Cerebellar nuclear complex (tissue), 1 donor: ENCODE results near the gene OR2D2.
"Not testable (repeated sequence)": the region's sequence is repeated elsewhere in the genome, so short reads cannot be mapped to it uniquely, and the experiment has no call there.

Experiments
- DNase-seq, 2 experiments: peaks; one replicate each; lab custom pipeline; 2025; lab: John Stamatoyannopoulos, UW

OR2D2 gene

GRCh38 chr11:6876914-6877313, 15.4 kb downstream of the OR2D2 start:
- no peak for DNase-seq

- DNase-seq, result no peak
Observed at GRCh38 chr11:6876325-6876724, 16.0 kb downstream of the OR2D2 start, which contains the start of gene OR10A4. Gene OR10A4, plus strand, starts transcription at chr11:6876625. Its CDS starts 23 bp downstream, at chr11:6876648.

GRCh38 chr11:6875761-6876160, 16.5 kb downstream of the OR2D2 start:
- no peak for DNase-seq

- DNase-seq, result no peak
Observed at GRCh38 chr11:6871278-6871677, 21.0 kb downstream of the OR2D2 start.

GRCh38 chr11:6864438-6864837, 27.9 kb downstream of the OR2D2 start:
- DNase-seq, result no peak

- peak in 1 of 2 experiments; percentile 2 for DNase-seq
Observed at GRCh38 chr11:6862961-6863360, 29.3 kb downstream of the OR2D2 start, which contains the start of gene OR10A2. Gene OR10A2, plus strand, starts transcription at chr11:6863057. Its CDS starts 6,698 bp downstream, at chr11:6869755.

GRCh38 chr11:6856871-6857270, 35.4 kb downstream of the OR2D2 start:
- no peak for DNase-seq

- DNase-seq, result no peak
Observed at GRCh38 chr11:6855971-6856541, 36.2 kb downstream of the OR2D2 start.

GRCh38 chr11:6854801-6855200, 37.5 kb downstream of the OR2D2 start:
- DNase-seq, result not testable (repeated sequence)

- DNase-seq, result no peak
Observed at GRCh38 chr11:6850526-6850925, 41.8 kb downstream of the OR2D2 start.

GRCh38 chr11:6845383-6845782, 46.9 kb downstream of the OR2D2 start, which contains the start of gene OR10A5:
Gene OR10A5, plus strand, starts transcription at chr11:6845683. Its CDS starts 0 bp downstream, at chr11:6845683.
- no peak for DNase-seq

- DNase-seq, result no peak
Observed at GRCh38 chr11:6844356-6844755, 47.9 kb downstream of the OR2D2 start.

GRCh38 chr11:6843670-6844069, 48.6 kb downstream of the OR2D2 start:
- DNase-seq, result no peak

GRCh38 chr11:6841694-6842093, 50.6 kb downstream of the OR2D2 start:
- DNase-seq, result no peak
